HFFc6 (cell line): Measurements from ENCODE around the gene CLDN22. TPM values are rescaled to one million over a fixed set of nuclear protein-coding genes. Genes with fewer than 3 reads are reported as not detected.

ENCODE experiments used
- DNase-seq: peaks from one replicate; pipeline ENCODE4 v3.0.0-alpha.2; 2018
- H3K27ac Mint-ChIP-seq: 2 replicates; pipeline ENCODE4 v1.8.0; 2020; ENCODE audit warnings: mild to moderate bottlenecking, mixed read lengths
- H3K27me3 Mint-ChIP-seq: 2 replicates; pipeline ENCODE4 v1.8.0; 2021; ENCODE audit warnings: mild to moderate bottlenecking, moderate library complexity, mixed read lengths; ENCODE audit not compliant: insufficient read depth
- H3K36me3 Mint-ChIP-seq: 2 replicates; pipeline ENCODE4 v1.8.0; 2021; ENCODE audit warnings: low read depth, mixed read lengths
- H3K4me1 Mint-ChIP-seq: 2 replicates; pipeline ENCODE4 v1.8.0; 2020; ENCODE audit warnings: low read depth, mixed read lengths
- H3K4me3 Mint-ChIP-seq: 2 replicates; pipeline ENCODE4 v1.8.0; 2020; ENCODE audit warnings: mild to moderate bottlenecking, moderate library complexity, mixed read lengths
- H3K9me3 Mint-ChIP-seq: 2 replicates; pipeline ENCODE4 v1.8.0; 2020; ENCODE audit warnings: mild to moderate bottlenecking, mixed read lengths
- total RNA-seq, 6 experiments: library from RNA; stranded (reverse); fragmentation: NEBNext Ultra II Directional; extraction: Animal tissue kit (Norgen Biotek cat#: 25700); gene quantifications; 2 replicates in 1 of 6; 3 replicates in 5 of 6; pipeline ENCODE4 v1.2.3, GENCODE V29; 2021
- TF ChIP-seq, protein P1 (sequence below): fragments of 200-600 bp; sonication (generic); IDR thresholded peaks from 2 replicates; pipeline ENCODE4 v1.5.0; 2021; ENCODE audit warnings: antibody characterized with exemption, mild to moderate bottlenecking

CLDN22 gene
- total RNA-seq, 6 experiments from 2014 or later, result not detected

- DNase-seq, result no peak
- no peak overlapping the region for H3K4me3 Mint-ChIP-seq
- TF ChIP-seq, protein P1, sequence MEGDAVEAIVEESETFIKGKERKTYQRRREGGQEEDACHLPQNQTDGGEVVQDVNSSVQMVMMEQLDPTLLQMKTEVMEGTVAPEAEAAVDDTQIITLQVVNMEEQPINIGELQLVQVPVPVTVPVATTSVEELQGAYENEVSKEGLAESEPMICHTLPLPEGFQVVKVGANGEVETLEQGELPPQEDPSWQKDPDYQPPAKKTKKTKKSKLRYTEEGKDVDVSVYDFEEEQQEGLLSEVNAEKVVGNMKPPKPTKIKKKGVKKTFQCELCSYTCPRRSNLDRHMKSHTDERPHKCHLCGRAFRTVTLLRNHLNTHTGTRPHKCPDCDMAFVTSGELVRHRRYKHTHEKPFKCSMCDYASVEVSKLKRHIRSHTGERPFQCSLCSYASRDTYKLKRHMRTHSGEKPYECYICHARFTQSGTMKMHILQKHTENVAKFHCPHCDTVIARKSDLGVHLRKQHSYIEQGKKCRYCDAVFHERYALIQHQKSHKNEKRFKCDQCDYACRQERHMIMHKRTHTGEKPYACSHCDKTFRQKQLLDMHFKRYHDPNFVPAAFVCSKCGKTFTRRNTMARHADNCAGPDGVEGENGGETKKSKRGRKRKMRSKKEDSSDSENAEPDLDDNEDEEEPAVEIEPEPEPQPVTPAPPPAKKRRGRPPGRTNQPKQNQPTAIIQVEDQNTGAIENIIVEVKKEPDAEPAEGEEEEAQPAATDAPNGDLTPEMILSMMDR, result no peak
- peaks cover 37% of the 10 kb centered on the region for H3K4me1 Mint-ChIP-seq
- H3K27ac Mint-ChIP-seq, result no peak overlapping the region
- H3K9me3 Mint-ChIP-seq, result no peaks in the 10 kb centered on the region; the same call in 1 of the 2 replicates
- H3K36me3 Mint-ChIP-seq, result peaks cover 8% of the 10 kb centered on the region
- peaks cover 5% of the 10 kb centered on the region for H3K27me3 Mint-ChIP-seq
These were observed 25.2 kb upstream of the CLDN22 start for GRCh38 chr4:183345261-183345660.

GRCh38 chr4:183344523-183345255 lies 24.6 kb upstream of the CLDN22 start:
- TF ChIP-seq, protein P1, result no peak
- Mint-ChIP-seq H3K36me3 (peaks cover 7% of the 10 kb centered on the region), H3K4me3 (no peak overlapping the region), H3K27ac (no peak overlapping the region), H3K4me1 (peaks cover 32% of the 10 kb centered on the region), H3K9me3 (no peaks in the 10 kb centered on the region), H3K27me3 (peaks cover 5% of the 10 kb centered on the region)
- DNase-seq, result no peak

- no peak for DNase-seq
- H3K27ac Mint-ChIP-seq, result no peak overlapping the region
- H3K36me3 Mint-ChIP-seq, result peaks cover 7% of the 10 kb centered on the region
- no peaks in the 10 kb centered on the region for H3K9me3 Mint-ChIP-seq
- H3K4me3 Mint-ChIP-seq, result no peak overlapping the region
- peaks cover 23% of the 10 kb centered on the region for H3K4me1 Mint-ChIP-seq
- TF ChIP-seq, protein P1, result no peak
- H3K27me3 Mint-ChIP-seq, result peaks cover 5% of the 10 kb centered on the region
These were observed 23.7 kb upstream of the CLDN22 start for GRCh38 chr4:183343730-183344129.

- TF ChIP-seq, protein P1, result no peak
- peaks cover 19% of the 10 kb centered on the region for H3K4me1 Mint-ChIP-seq
- H3K4me3 Mint-ChIP-seq, result no peak overlapping the region
- no peaks in the 10 kb centered on the region for H3K9me3 Mint-ChIP-seq
- DNase-seq, result no peak
- H3K27me3 Mint-ChIP-seq, result peaks cover 6% of the 10 kb centered on the region
- no peak overlapping the region for H3K27ac Mint-ChIP-seq
- peaks cover 3% of the 10 kb centered on the region; the same call in 1 of the 2 replicates for H3K36me3 Mint-ChIP-seq
These were observed 22.8 kb upstream of the CLDN22 start for GRCh38 chr4:183342541-183343533.

DNA sequence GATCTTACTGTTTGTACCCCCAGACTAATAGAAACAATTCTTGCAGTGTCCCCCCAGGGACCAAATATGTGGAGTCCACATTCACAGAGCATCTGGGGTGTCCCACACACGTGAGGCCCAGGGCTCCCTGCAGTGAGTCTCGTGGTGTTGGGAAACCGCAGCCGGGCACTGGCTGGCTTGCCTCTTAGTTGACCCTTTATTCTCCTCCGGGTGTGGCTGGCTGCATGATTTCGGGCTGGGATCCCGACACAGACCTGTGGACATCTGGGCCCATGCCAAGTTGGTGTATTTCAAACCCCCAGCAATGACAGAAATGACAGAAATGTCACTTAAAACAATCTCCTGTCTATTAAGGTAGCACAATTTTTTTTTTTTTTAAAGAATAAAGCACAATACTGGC lies 17.8 kb upstream of the CLDN22 start:
- TF ChIP-seq, protein P1, result no peak
- Mint-ChIP-seq H3K27ac (no peak overlapping the region), H3K36me3 (peaks cover 9% of the 10 kb centered on the region), H3K4me1 (peaks cover 37% of the 10 kb centered on the region), H3K9me3 (peaks cover 8% of the 10 kb centered on the region; the same call in 1 of the 2 replicates), H3K4me3 (no peak overlapping the region), H3K27me3 (peaks cover 8% of the 10 kb centered on the region)
- no peak for DNase-seq
